Measurements from ENCODE around the gene ZNF692.
"Not testable (repeated sequence)": the region's sequence is repeated elsewhere in the genome, so short reads cannot be mapped to it uniquely, and the experiment has no call there.

ZNF692 gene

DNA sequence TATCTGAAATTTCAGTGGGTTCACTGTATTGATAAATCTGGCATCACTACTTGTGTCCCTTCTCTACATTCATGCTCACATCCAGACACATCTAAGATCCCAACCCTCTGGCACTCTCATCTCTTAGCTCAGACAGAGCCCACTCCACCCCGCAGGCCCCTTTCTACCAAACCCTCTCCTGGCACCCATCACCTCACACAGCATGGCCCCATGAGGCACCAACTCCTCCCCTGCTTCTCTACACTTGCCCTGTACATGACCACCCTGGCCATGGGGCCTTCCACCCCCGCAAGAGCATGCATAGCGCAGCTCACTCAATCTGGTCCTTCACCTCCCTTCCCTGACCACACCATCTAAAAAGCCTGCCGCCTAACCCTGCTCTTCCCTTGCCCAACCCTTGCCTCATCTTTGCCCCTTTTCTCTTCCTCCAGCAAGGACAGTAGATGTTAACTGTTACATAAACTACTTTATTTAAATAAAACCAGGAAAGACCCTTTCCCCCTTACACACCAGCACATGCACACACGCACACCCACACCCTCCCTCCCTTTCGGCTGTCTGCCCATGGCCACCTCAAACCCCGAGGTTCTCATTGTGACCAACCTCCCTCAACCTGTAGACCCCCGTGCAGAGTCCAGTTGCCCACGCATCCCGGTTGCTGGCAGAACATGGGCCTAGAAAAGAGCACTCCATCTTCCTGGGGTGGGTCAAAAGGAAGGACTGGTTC is 48.7 kb downstream of the ZNF692 start:
- TF ChIP-seq CTCF (IDR thresholded peaks at IDR 0.05; ENCODE audit: unreplicated experiment in 3 of 3) = no peak
- Mint-ChIP-seq H3K27ac (no peak overlapping the region), H3K36me3 (ENCODE audit: low read depth) (peaks cover 34% of the 10 kb centered on the region), H3K9me3 (no peaks in the 10 kb centered on the region), H3K4me1 (no peaks in the 10 kb centered on the region), H3K4me3 (no peak overlapping the region), H3K27me3 (ENCODE audit: low read depth) (peaks cover 3% of the 10 kb centered on the region)

DNA sequence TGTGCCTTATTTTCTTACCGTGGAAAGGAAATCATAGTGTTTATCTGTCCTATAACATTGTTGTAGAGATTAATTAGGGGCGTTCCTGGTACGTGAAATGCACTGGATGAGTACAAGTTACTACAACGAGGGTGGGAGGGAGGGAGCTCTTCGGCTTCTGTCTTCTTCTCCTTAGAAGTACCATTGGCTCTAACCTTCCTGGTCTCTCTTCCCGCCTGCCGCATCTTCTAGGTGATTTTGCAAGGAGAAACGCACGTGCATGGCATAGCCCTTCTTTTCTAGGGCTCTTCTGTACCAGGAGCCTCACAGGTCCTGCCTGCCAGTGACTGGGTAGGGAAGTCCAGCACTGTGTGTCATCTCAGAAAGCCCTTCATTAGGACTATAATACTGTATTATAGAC is 50.0 kb downstream of the ZNF692 start:
- H3K27ac Mint-ChIP-seq = no peak overlapping the region
- H3K4me1 Mint-ChIP-seq = no peaks in the 10 kb centered on the region
- no peaks in the 10 kb centered on the region for H3K9me3 Mint-ChIP-seq
- TF ChIP-seq CTCF (IDR thresholded peaks at IDR 0.05; ENCODE audit: unreplicated experiment in 3 of 3) = no peak
- H3K4me3 Mint-ChIP-seq = no peak overlapping the region
- peaks cover 24% of the 10 kb centered on the region for H3K36me3 Mint-ChIP-seq (ENCODE audit: low read depth)
- peaks cover 3% of the 10 kb centered on the region for H3K27me3 Mint-ChIP-seq (ENCODE audit: low read depth)

- peak; percentile 37 to 65 (median 51) for TF ChIP-seq CTCF (IDR thresholded peaks at IDR 0.05; ENCODE audit: unreplicated experiment in 3 of 3)
- Mint-ChIP-seq H3K4me3 (no peak overlapping the region), H3K9me3 (peaks cover 5% of the 10 kb centered on the region), H3K27ac (no peak overlapping the region), H3K36me3 (ENCODE audit: low read depth) (peaks cover 7% of the 10 kb centered on the region), H3K27me3 (ENCODE audit: low read depth) (peaks cover 3% of the 10 kb centered on the region), H3K4me1 (no peaks in the 10 kb centered on the region)
Observed at GRCh38 chr1:248807067-248807737, 51.7 kb downstream of the ZNF692 start.

DNA sequence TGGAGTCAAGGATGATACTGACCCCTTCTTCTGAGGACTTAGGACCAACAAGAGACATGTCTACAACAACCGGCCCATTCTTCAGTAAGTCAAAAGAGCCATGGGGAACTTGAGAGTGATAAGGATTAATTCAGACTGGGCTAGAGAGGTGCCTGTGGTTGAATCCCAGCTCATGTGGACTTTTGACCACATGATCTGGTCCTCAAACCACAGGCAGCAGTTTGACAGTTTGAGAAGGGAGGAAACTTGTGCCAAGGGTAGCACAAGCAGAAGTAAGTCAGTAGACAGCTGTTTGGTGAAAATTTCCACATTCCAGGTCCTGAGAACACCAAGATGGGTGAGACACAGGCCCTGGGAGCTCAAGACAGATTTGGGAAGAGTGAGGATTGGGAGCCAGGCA is 53.0 kb downstream of the ZNF692 start:
- no peak overlapping the region for H3K27ac Mint-ChIP-seq
- H3K4me1 Mint-ChIP-seq = no peaks in the 10 kb centered on the region
- TF ChIP-seq CTCF (IDR thresholded peaks at IDR 0.05; ENCODE audit: unreplicated experiment in 3 of 3) = no peak
- H3K27me3 Mint-ChIP-seq (ENCODE audit: low read depth) = peaks cover 7% of the 10 kb centered on the region
- H3K36me3 Mint-ChIP-seq (ENCODE audit: low read depth) = no peaks in the 10 kb centered on the region
- H3K9me3 Mint-ChIP-seq = peaks cover 5% of the 10 kb centered on the region
- no peak overlapping the region for H3K4me3 Mint-ChIP-seq

DNA sequence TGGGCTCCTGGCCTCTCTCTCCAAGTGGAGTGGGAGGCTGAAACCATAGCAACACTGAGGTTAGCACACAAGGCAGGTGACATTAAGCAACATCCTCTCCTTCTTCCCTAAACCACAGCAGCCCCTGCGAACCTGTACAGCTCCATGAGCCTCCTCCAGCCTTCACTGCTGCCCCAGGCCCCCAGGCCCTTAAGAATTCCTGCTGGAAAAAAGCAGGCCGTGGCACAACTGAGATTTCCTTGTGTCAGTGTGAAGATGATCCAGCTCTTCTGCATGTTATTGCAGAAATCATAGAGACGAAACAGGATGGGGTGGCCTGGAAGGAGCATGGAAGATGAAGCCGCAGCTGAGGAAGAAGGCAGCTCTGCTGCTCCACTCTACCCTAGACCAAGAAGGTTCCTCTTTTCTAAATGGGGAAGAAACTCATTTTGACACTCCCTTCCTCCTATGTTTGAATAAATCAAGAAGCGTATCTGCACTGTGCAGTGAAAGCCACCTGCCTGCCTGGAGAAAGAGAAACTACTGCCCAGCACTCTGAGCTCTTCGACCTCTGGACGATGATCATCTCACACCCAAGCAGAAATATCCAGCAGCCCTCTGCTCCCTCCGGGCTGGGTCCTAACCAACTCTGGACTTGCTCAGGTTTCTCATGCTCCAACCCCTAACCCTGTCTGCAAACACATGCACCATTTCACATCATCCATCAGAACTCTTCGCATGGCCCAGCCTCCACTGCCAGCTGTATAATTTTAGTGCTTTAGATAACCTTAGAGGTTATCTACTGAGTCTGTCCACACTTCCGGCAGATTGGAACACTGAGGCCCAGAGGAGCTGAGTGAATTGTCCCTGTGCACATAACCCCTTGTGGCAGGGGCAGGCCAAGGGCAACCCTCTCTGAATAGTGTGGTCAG is 53.9 kb downstream of the ZNF692 start:
- no peak for TF ChIP-seq CTCF (IDR thresholded peaks at IDR 0.05; ENCODE audit: unreplicated experiment in 3 of 3)
- Mint-ChIP-seq H3K9me3 (peaks cover 5% of the 10 kb centered on the region), H3K4me3 (no peak overlapping the region), H3K4me1 (no peaks in the 10 kb centered on the region), H3K36me3 (ENCODE audit: low read depth) (no peaks in the 10 kb centered on the region), H3K27ac (no peak overlapping the region), H3K27me3 (ENCODE audit: low read depth) (peaks cover 7% of the 10 kb centered on the region)

GRCh38 chr1:248803501-248803900 is 55.4 kb downstream of the ZNF692 start:
- H3K4me3 Mint-ChIP-seq = not testable (repeated sequence)

More at GRCh38 chr1:248803501-248803900, 55.4 kb downstream of the ZNF692 start:
- not testable (repeated sequence) for H3K9me3 Mint-ChIP-seq; H3K36me3 Mint-ChIP-seq (ENCODE audit: low read depth); H3K4me1 Mint-ChIP-seq; H3K27ac Mint-ChIP-seq; H3K27me3 Mint-ChIP-seq (ENCODE audit: low read depth)
